ENCODE measurements around the gene CSH2.
"Not testable (repeated sequence)": the region's sequence is repeated elsewhere in the genome, so short reads cannot be mapped to it uniquely, and the experiment has no call there.

The CSH2 gene

DNA sequence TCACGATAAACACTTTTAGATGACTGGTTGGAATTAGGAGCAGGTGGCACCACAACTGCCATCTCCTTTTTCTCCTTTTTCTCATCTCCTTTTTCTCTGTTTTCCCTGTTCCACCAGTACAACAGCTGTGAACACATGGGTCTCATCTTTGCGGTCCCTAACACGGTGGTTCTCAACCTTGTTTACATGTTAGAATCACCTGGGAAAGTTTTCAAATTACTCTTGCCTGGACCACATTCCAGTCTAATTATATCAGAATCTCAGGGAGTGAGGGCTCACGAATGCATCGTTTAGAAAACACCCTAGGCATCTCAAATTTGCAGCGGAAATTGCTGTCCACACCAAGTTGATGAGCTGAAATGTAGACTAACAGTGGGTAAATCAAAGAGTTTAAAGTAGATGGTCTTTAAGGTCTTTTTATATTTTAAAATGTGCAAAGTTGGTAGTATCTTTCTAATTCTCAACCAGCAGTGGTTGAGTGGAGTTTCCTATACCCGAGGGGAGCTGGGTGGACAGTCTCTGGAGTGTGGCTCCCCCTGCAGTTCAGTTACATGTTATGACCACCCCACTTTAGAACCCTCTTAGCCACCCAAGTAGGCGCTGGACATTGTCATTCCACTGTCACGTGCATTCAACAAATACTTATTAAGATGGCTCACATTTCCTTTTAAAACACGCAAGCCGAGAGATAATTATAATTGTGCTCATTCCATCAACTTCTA lies 19.0 kb upstream of the CSH2 start:
- DNase-seq (ENCODE audit: low spot score), result not testable (repeated sequence)
- no CpG with 5 or more reads among the region's 11 CpGs for WGBS, 2 donors (ENCODE audit: extremely low coverage in 2 of 2, insufficient read length in 2 of 2, insufficient replicate concordance in 1 of 2)

DNA sequence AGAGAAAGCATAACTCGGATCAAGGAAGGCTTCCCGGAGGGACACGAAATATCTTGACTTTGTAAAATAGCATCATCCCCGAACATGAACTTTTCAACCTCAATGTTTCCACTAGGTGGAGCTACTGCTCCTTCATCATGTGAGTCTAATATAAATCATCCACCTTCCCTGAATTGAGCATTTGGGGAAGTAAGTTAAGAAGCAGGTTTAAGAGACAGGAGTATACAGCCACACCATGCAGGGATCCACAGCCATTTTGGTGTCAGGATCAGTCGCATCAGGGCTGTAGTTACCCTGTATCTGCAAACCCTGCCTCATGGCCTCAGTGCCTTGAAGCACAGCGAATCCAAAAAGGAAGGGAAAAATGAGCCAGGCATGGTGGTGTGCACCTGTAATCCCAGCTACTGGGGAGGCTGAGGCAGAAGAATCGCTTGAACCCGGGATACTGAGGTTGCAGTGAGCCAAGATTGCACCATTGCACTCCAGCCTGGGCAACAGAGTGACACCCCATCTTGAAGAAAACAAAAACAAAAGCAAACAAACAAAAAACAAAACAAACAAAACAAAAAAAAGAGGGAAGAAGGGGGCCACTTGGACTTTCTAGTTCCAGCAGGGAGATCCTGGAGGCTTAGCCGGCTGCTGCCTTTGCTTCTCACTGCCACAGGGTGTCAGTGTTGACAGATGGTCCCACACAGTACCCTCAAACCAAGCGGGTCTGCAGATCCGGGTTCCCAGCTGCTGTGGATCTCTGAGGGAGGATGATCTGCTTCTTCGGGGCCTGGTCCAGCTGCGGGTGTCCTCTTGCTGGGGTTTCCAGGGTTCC lies 15.8 kb upstream of the CSH2 start:
- not testable (repeated sequence) for H3K79me1 ChIP-seq (ENCODE audit: low read depth, low read length); H2BK120ac ChIP-seq (ENCODE audit: low read depth, low read length); H3K4me3 ChIP-seq (ENCODE audit: low read length in 2 of 2); H2BK5ac ChIP-seq (ENCODE audit: low read length); H3K27me3 ChIP-seq (ENCODE audit: control insufficient read depth in 3 of 3, insufficient read depth in 3 of 3, low read depth in 1 of 3, low read length in 3 of 3); H2AFZ ChIP-seq (ENCODE audit: low read length); H3K27ac ChIP-seq (replicated peaks; ENCODE audit: low read length); H2BK12ac ChIP-seq (ENCODE audit: low read length); H3K14ac ChIP-seq (ENCODE audit: low read length); DNase-seq (ENCODE audit: low spot score); H3K18ac ChIP-seq (ENCODE audit: low read length); H3K23ac ChIP-seq (ENCODE audit: low read depth, low read length, poor library complexity); H3K4ac ChIP-seq (ENCODE audit: low read length); H3K9ac ChIP-seq (ENCODE audit: low read depth, low read length, poor library complexity); H3K36me3 ChIP-seq (replicated peaks in 1 of 2; ENCODE audit: control insufficient read depth in 2 of 2, insufficient read depth in 2 of 2, low read length in 2 of 2); H4K91ac ChIP-seq (ENCODE audit: low read depth, low read length, poor library complexity); H2AK5ac ChIP-seq (ENCODE audit: low read depth, low read length); H3K4me2 ChIP-seq (ENCODE audit: insufficient read depth, low read length, poor library complexity, severe bottlenecking); H3K9me3 ChIP-seq (replicated peaks in 1 of 2; ENCODE audit: control insufficient read depth in 2 of 2, insufficient read depth in 1 of 2, low read depth in 1 of 2, low read length in 2 of 2); H2BK15ac ChIP-seq (ENCODE audit: low read length); H4K8ac ChIP-seq (ENCODE audit: low read depth, low read length); H3K4me1 ChIP-seq (ENCODE audit: control insufficient read depth in 2 of 2, insufficient read depth in 1 of 2, low read depth in 1 of 2, low read length in 2 of 2)
- no CpG with 5 or more reads among the region's 13 CpGs for WGBS, 2 donors (ENCODE audit: extremely low coverage in 2 of 2, insufficient read length in 2 of 2, insufficient replicate concordance in 1 of 2)

More for the DNA sequence above, 19.0 kb upstream of the CSH2 start:
- not testable (repeated sequence) for H3K9me3 ChIP-seq (replicated peaks in 1 of 2; ENCODE audit: control insufficient read depth in 2 of 2, insufficient read depth in 1 of 2, low read depth in 1 of 2, low read length in 2 of 2); H3K27ac ChIP-seq (replicated peaks; ENCODE audit: low read length); H3K4me2 ChIP-seq (ENCODE audit: insufficient read depth, low read length, poor library complexity, severe bottlenecking); H3K27me3 ChIP-seq (ENCODE audit: control insufficient read depth in 3 of 3, insufficient read depth in 3 of 3, low read depth in 1 of 3, low read length in 3 of 3); H3K36me3 ChIP-seq (replicated peaks in 1 of 2; ENCODE audit: control insufficient read depth in 2 of 2, insufficient read depth in 2 of 2, low read length in 2 of 2); H3K4me1 ChIP-seq (ENCODE audit: control insufficient read depth in 2 of 2, insufficient read depth in 1 of 2, low read depth in 1 of 2, low read length in 2 of 2); H3K79me1 ChIP-seq (ENCODE audit: low read depth, low read length); H2BK120ac ChIP-seq (ENCODE audit: low read depth, low read length); H2BK12ac ChIP-seq (ENCODE audit: low read length); H2AFZ ChIP-seq (ENCODE audit: low read length); H3K9ac ChIP-seq (ENCODE audit: low read depth, low read length, poor library complexity); H2BK5ac ChIP-seq (ENCODE audit: low read length); H4K91ac ChIP-seq (ENCODE audit: low read depth, low read length, poor library complexity); H2AK5ac ChIP-seq (ENCODE audit: low read depth, low read length); H3K4me3 ChIP-seq (ENCODE audit: low read length in 2 of 2); H3K4ac ChIP-seq (ENCODE audit: low read length); H2BK15ac ChIP-seq (ENCODE audit: low read length); H4K8ac ChIP-seq (ENCODE audit: low read depth, low read length); H3K23ac ChIP-seq (ENCODE audit: low read depth, low read length, poor library complexity); H3K18ac ChIP-seq (ENCODE audit: low read length); H3K14ac ChIP-seq (ENCODE audit: low read length)

DNA sequence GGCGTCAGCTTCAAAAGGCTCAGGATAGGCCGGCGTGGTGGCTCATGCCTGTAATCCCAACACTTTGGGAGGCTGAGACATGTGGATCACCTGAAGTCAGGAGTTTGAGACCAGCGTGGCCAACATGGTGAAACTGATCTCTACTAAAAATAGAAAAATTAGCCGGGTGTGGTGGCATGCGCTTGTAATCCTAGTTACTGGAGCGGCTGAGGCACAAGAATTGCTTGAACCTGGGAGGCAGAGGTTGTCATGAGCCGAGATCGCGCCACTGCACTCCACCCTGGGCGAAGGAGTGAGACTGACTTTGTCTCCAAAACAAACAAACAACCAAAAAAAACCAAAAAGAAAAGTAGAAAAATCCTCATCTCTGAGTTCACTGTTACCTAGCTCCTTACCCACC lies 11.6 kb upstream of the CSH2 start:
- not testable (repeated sequence) for H3K79me1 ChIP-seq (ENCODE audit: low read depth, low read length); H2BK12ac ChIP-seq (ENCODE audit: low read length); H3K18ac ChIP-seq (ENCODE audit: low read length); H4K8ac ChIP-seq (ENCODE audit: low read depth, low read length); H3K36me3 ChIP-seq (replicated peaks in 1 of 2; ENCODE audit: control insufficient read depth in 2 of 2, insufficient read depth in 2 of 2, low read length in 2 of 2); H3K14ac ChIP-seq (ENCODE audit: low read length); H3K27me3 ChIP-seq (ENCODE audit: control insufficient read depth in 3 of 3, insufficient read depth in 3 of 3, low read depth in 1 of 3, low read length in 3 of 3); H3K4ac ChIP-seq (ENCODE audit: low read length); H3K9me3 ChIP-seq (replicated peaks in 1 of 2; ENCODE audit: control insufficient read depth in 2 of 2, insufficient read depth in 1 of 2, low read depth in 1 of 2, low read length in 2 of 2); H2BK15ac ChIP-seq (ENCODE audit: low read length); H2BK5ac ChIP-seq (ENCODE audit: low read length); H4K91ac ChIP-seq (ENCODE audit: low read depth, low read length, poor library complexity); H2AFZ ChIP-seq (ENCODE audit: low read length); H3K23ac ChIP-seq (ENCODE audit: low read depth, low read length, poor library complexity); H3K4me1 ChIP-seq (ENCODE audit: control insufficient read depth in 2 of 2, insufficient read depth in 1 of 2, low read depth in 1 of 2, low read length in 2 of 2); DNase-seq (ENCODE audit: low spot score); H3K27ac ChIP-seq (replicated peaks; ENCODE audit: low read length); H2AK5ac ChIP-seq (ENCODE audit: low read depth, low read length); H3K9ac ChIP-seq (ENCODE audit: low read depth, low read length, poor library complexity); H3K4me2 ChIP-seq (ENCODE audit: insufficient read depth, low read length, poor library complexity, severe bottlenecking); H3K4me3 ChIP-seq (ENCODE audit: low read length in 2 of 2); H2BK120ac ChIP-seq (ENCODE audit: low read depth, low read length)
- WGBS, 2 donors (ENCODE audit: extremely low coverage in 2 of 2, insufficient read length in 2 of 2, insufficient replicate concordance in 1 of 2), result no CpG with 5 or more reads among the region's 11 CpGs

DNA sequence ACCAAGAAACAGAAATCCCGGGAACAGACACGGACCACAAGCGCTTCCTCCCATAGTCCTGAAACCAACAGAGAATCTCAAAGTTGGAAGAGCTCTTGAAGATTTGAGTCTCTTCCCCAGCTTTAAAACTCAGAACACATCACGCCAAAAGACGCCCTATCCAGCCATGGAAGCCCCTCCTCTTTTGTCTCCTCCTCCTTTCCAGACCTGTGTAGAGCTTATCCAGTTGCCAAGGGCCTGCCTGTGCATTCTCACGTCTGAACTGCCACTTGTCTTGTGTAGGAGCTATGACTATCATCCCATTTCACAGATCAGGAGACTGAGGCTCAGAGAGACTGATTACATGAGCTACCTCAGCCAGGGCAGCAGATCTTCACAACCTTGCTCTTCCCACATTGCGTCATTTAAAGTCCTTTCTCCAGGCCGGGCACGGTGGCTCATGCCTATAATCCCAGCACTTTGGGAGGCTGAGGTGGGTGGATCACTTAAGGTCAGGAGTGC lies 9.2 kb upstream of the CSH2 start:
- H3K23ac ChIP-seq (ENCODE audit: low read depth, low read length, poor library complexity), result peak overlapping the region; percentile 43
- H2AFZ ChIP-seq (ENCODE audit: low read length); H3K14ac ChIP-seq (ENCODE audit: low read length); H3K9me3 ChIP-seq (replicated peaks in 1 of 2; ENCODE audit: control insufficient read depth in 2 of 2, insufficient read depth in 1 of 2, low read depth in 1 of 2, low read length in 2 of 2); H2BK5ac ChIP-seq (ENCODE audit: low read length); H4K91ac ChIP-seq (ENCODE audit: low read depth, low read length, poor library complexity); H2BK120ac ChIP-seq (ENCODE audit: low read depth, low read length); H4K8ac ChIP-seq (ENCODE audit: low read depth, low read length); H3K9ac ChIP-seq (ENCODE audit: low read depth, low read length, poor library complexity); DNase-seq (ENCODE audit: low spot score); H2AK5ac ChIP-seq (ENCODE audit: low read depth, low read length); H3K18ac ChIP-seq (ENCODE audit: low read length); H2BK15ac ChIP-seq (ENCODE audit: low read length); H3K4me2 ChIP-seq (ENCODE audit: insufficient read depth, low read length, poor library complexity, severe bottlenecking); H3K79me1 ChIP-seq (ENCODE audit: low read depth, low read length); H2BK12ac ChIP-seq (ENCODE audit: low read length); H3K4ac ChIP-seq (ENCODE audit: low read length); H3K27me3 ChIP-seq (ENCODE audit: control insufficient read depth in 3 of 3, insufficient read depth in 3 of 3, low read depth in 1 of 3, low read length in 3 of 3); H3K4me1 ChIP-seq (ENCODE audit: control insufficient read depth in 2 of 2, insufficient read depth in 1 of 2, low read depth in 1 of 2, low read length in 2 of 2); H3K36me3 ChIP-seq (replicated peaks in 1 of 2; ENCODE audit: control insufficient read depth in 2 of 2, insufficient read depth in 2 of 2, low read length in 2 of 2); H3K4me3 ChIP-seq (ENCODE audit: low read length in 2 of 2); H3K27ac ChIP-seq (replicated peaks; ENCODE audit: low read length): not testable (repeated sequence)
- no CpG with 5 or more reads among the region's 9 CpGs for WGBS, 2 donors (ENCODE audit: extremely low coverage in 2 of 2, insufficient read length in 2 of 2, insufficient replicate concordance in 1 of 2)

All from neuronal stem cell (in vitro differentiated cells).